NK-92 (cell line): Measurements from ENCODE around the gene SCUBE3.

Experiments
- DNase-seq: peaks from one replicate; lab custom pipeline; 2025; ENCODE audit not compliant: unreplicated experiment; lab: John Stamatoyannopoulos, UW

The SCUBE3 gene

DNA sequence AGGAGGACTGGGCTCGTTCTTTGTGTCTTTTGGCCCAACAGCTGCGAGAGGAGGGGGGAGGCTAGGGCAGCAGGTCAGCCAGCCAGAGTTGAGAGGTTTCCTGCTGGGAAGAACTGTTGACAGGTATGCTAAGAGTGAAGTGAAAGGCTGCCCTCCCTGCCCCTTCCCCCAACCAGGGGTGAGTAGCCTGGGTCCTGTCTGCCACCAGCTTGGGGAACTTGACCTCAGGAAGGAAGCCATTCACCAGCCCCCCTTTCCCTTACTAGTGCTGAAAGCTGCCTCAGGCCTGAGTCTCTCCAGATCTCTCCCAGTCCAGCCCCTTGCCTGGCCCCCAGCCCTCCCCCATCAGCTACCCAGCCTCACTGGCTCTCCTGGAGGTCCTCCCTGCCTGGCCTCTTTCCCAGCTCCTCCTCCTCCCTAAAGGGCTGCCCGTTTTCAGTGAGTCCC, 25.1 kb downstream of the SCUBE3 start:
- DNase-seq, result no peak

DNA sequence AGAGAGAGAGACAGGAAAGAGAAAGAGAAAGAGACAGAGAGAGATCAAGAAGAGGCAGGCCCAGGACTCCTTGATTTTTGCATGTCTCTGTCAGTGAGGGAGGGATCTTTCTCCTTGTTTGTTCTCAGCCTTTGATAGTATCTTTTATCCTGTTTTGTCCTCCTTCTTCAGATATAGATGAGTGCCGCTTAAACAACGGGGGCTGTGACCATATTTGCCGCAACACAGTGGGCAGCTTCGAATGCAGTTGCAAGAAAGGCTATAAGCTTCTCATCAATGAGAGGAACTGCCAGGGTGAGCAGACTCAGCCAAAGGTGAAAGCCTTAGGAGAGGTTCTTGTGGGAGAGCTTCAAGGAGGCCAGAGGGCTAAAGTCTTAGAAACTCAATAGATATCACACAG, 25.8 kb downstream of the SCUBE3 start:
- DNase-seq, result no peak

DNA sequence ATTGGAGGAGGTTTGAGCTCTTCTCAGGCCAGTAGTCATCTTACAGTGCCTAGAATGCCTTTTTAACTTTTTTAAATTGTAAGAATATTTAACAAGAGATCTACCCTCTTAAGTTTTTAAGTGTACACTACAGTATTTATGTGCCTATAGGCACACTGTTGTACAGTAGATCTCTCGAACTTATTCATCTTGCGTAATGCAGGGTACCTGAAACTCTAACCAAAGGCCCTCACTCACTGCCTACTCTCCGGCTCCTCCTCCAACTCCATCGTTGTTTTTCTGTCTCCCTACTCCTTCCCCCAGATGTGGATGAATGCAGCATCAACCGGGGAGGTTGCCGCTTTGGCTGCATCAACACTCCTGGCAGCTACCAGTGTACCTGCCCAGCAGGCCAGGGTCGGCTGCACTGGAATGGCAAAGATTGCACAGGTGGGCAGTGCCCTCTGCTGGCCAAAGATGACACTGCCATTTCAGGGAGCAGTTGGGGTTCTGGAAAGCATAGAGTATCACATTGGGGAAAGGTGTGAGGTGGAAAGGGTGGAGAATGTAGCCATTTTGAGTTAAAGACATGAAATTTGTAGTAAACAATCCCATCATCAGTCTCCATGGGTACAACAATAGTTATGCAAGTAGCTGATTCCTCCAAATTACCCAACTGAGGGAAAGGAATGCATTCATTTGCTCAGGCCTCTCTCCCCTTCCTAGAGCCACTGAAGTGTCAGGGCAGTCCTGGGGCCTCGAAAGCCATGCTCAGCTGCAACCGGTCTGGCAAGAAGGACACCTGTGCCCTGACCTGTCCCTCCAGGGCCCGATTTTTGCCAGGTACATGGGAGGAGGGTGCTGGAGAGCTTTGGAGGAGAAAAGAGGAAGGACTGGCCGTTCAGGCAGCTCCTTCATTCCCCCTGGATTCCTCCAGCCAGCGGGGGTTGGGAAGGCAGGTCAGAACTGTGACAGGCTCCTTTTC, 27.4 kb downstream of the SCUBE3 start:
- DNase-seq, result no peak

GRCh38 chr6:35242486-35242885, 28.7 kb downstream of the SCUBE3 start:
- no peak for DNase-seq

GRCh38 chr6:35242906-35243305, 29.1 kb downstream of the SCUBE3 start:
- no peak for DNase-seq

DNA sequence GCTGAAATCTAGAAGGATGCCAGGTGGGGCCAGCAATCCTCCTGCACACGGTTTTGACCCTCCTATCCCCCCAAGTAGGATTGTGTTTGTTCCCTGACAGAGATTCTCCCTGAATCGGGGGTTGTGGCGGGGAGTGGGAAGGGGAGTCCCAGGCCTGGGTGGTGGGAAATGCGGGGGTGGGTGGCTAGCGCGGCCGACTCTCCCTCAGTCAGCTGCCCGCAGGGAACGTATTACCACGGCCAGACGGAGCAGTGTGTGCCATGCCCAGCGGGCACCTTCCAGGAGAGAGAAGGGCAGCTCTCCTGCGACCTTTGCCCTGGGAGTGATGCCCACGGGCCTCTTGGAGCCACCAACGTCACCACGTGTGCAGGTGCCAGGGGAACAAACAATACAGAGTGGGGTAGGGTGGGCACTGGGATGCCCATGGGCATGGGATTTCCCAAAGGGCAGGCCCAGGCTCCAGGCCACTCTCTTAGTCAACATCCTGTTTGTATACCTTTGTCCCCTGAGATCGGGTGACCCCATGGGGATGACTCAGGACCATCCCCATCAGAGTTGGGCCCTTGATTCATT, 29.7 kb downstream of the SCUBE3 start:
- DNase-seq, result no peak

DNA sequence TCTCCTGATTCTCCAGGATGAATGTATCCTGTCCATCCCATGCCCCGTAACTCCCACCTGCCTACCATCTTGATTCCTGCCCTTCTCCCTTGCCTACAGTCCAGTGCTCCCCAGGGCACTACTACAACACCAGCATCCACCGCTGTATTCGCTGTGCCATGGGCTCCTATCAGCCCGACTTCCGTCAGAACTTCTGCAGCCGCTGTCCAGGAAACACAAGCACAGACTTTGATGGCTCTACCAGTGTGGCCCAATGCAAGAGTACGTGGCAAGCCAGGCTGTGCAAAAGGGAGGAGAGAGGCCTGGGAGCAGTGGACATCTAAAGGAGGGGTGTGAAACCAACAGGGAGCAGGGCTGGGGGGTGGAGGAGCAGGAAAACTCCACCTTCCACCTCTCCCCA, 30.8 kb downstream of the SCUBE3 start:
- DNase-seq, result no peak

DNA sequence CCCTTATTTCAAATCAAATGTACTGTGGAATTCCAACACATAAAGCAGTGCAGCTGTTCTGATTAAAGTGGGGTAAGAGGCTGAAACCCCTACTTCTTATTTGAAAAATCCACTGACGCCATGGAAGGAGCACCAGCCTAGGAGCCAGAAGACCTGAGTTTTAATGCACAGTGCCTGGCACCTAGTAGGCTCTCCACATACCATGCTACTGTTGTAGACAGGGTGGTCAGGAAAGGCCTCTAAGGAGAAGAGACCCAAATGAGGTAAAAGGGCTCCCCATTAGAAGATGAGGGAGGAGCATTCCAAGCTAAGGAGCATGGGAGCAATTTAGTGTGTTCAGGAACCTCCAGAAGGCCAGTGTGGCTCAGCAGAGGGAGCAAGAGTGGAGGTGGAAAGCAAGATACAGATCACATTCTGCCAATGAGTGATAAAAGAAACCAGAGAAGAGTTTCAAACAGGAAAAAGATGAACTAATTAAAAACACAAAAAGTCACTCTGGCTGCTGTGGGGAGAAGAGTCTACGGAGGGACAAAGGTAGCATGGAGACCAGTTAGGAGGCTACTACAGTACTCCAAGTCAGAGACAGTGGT, 34.0 kb downstream of the SCUBE3 start:
- DNase-seq, result no peak

DNA sequence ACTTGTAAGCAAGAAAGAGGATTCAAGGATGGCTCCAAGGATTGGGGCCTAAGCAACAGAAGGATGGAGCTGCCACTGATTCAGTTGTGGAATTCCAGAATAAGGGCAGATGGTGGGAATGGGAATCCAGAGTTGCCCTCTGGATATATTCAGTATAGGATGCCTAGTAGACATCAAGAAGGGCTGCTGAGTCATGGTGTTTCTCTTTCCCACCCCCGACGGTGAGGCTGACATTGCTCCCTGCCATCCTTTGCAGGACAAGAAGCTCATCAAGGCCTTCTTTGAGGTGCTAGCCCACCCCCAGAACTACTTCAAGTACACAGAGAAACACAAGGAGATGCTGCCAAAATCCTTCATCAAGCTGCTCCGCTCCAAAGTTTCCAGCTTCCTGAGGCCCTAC, 34.5 kb downstream of the SCUBE3 start:
- no peak for DNase-seq

DNA sequence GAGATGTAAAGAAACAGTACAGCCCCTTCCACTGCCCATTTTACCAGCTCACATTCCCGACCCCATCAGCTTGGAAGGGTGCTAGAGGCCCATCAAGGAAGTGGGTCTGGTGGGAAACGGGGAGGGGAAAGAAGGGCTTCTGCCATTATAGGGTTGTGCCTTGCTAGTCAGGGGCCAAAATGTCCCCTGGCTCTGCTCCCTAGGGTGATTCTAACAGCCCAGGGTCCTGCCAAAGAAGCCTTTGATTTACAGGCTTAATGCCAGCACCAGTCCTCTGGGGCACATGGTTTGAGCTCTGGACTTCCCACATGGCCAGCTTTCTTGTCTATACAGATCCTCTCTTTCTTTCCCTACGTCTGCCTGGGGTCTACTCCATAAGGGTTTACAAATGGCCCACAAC, 35.2 kb downstream of the SCUBE3 start:
- DNase-seq, result no peak

- DNase-seq, result no peak
These were observed 38.2 kb downstream of the SCUBE3 start for GRCh38 chr6:35251949-35252348.

DNA sequence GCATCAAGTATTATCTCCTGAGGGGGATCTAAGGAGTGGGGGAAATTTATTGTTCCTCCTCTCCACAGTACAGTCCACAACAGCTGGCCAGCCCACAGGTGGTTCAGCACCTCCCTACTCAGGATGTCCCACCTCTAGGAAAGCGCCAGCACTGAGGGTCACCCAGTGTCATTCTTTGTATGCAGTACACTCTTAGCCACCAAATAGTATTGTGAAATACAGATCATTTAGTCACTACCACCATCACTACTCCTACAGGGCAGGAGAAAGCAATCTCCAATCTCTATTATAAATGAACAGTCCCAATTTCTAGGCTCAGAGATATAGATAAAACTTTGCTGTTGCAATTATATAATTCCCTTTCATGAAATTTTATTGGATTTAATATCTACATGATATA, 39.5 kb downstream of the SCUBE3 start:
- DNase-seq, result no peak

DNA sequence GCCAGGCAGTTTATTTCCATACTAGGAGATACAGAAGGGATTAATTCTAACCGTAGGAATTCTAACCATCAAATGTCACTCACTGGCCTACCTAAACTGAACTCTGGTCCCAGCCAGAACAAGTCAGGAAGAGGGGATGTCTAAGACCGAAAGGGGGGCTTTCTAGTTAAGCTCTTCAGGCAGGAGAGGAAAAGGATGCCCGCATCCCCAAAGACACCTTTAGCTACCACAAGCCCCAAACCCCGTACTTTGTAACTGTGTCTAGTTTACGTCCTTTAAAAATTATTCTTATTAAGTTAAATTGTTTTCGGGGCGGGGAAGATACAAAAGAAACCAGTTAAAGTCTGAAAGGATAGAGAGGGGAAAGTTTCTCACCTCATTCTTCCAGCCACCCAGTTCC, 44.6 kb downstream of the SCUBE3 start:
- DNase-seq, result no peak

DNA sequence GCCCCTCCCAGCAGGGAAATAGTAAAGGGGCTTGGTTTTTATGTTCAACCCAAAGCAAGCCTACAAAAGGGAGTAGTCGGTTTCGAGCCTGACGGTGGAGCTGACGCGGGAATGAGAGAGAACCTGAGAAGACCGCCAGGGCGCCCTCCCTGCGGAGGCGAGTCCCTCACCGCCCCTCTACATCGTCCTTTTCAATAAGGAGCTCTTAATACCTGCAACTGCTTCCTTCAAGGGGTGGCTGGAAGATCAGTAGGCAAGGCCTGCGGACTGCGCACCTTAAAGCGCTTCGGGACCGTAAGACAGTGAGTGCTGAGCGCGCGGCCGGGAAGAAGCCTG, 45.1 kb downstream of the SCUBE3 start:
- DNase-seq, result no peak

DNA sequence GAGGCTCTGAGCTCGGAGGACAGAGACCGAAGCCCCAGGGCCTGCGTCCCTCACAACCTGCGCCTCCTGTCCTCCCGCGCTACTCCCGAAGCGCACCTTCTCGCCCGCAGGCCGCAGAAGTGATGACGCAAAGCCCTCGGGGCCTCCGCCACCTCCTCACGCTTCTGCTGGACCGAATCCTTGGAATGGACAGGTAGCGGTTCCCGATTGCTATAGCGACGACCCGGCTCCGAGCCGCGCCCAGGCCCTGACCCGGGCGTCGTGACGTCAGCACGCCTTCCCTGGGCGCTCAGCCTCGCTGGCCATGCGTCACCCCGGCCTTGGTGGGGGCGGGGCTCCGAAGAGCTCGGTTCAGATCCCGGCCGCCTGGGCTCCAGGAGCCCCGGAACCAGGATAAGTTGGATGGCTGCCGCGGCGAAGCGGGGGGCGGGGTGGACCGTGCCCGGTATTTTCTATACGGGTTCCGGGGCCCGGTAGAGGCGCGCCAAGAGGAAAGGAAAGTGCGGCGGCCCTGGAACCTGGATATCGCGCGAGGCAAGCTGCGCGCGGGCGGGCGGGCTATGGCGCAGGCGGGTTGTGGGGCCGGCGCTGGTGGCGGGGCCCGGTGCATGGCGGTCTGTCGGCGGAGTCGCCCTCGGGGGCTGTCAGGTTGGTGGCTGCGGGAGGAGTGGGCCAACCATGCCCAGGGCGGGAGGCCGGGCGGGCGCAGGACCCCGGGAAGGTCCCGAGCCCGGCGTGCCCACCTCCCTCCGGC, 45.6 kb downstream of the SCUBE3 start, which contains the start of gene ZNF76:
Gene ZNF76 (plus strand): TSS at position 542 of the 754 bp plus-strand sequence. CDS start 21,417 bp downstream, outside the sequence.
- DNase-seq, result peak; percentile 35

DNA sequence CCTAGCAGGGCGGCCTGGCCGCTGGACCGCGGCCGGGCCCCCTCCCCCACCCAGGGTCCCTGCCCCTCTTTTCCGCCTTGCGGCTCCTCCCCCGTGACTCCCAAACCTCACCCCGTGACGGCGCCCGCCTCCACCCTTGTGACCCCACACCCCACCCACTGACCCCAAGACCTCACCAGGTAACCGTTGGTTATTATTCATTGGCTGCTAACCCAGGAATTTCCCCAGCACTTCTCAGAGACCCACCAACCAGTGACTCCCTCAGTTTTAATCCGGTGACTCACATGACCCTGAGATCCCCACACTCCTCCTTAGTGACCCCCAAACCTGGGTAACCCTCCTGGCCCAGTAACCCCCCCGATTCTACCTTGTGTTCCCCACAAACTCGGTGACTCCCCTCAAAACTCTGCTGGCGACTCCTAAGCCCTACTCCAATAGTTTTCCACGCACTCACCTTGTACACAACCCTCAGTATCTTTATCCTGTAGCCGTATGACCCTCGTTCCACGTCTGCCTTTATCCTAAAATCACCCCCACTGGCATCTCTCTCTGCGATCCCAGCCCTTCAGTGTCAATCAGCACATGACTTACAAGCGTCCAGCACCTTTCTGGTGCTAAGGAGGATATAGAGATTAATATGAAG, 46.3 kb downstream of the SCUBE3 start:
- DNase-seq, result no peak

DNA sequence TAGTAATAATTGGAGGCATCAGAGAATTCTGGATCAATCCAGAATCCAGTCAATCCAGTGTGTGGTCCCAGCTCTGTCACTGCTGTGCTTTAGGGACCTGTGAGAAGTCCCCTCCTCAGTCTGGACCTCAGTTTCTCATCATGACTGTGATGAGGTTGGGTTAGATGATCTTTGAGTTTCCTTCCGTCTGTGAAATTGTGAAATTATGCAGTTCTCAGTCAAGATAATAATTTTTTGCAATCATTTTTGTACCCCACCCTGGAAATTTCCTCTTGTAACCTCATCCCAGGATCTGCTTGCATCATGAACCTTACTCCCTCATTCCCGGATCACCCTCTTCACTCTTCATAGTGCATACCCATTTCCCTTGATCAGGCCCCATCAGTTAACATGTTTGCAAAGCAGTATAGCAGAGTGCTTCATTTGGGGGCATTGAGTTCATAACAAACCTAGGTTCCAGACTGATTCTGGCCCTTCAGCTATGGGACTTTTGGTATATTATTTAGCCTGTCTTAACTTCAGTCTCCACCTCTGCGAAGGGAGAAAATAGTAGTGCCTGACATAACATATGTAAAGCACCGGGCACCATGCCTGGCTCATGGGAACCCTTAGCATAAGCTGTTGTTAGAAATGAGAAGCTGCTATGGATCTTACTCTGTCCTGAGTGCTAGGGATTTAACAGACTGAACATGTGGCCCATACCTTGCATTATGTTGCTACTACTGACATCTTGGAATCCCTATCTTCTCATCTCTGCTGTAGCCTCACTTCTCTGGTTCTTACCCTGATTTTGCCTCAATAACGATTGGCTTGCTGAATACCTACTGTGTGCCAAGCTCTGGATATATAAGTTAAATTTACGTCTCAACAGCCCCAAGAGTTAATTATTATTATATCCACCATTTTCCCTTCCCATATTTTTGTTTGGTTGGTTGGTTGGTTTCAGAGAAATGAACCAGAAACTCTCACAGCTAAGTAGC, 47.1 kb downstream of the SCUBE3 start:
- no peak for DNase-seq

DNA sequence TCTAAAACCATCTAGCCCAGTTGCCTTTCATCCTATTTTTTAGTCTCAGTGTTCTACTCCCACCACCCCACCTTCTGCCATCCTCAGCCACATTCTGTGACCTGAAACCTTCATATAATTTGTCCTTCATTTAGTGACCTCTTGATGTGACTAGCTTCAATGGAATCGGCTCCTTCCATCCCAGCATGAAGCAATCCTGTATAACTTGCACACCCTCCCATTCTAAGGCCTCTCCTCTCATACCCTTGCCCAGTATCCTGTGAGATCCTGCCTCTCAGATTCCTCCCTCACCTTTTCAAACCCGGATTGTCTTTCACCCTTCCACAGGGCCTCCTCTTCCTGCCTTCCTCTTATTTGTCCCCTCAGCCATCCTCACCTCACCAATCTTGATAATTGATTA, 48.8 kb downstream of the SCUBE3 start:
- no peak for DNase-seq

DNA sequence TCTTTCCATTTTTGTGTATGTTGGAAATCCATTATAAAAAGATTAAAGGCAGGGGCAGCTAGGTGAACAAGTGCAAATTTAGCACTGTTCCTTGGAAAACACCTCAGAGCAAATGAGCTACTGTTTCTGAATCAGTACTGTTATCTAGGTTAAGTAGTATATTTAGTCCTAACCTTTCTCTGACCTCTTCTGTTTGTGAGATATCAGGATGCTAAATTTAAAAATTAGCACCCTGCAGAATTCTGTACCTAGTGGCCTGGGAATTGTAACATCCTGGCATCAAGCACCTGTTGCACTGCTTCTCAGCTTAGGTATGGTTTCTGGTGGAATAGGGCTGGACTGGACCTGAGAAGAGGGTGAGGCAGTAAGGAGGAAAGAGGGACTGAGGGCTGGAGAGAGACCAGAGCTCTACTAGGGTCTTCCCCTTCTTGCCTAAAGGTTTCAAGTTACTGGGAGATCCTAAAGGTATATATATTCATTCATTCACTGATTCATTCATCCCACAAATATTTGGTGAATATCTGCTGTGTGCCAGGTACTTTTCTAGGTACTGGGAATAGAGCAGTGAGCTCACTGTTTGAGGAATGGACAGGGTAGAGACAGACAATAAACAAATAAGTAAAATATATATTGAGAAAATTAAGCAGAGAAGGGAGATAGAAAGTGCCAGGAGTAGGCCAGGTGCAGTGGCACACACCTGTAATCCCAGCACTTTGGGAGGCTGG, 51.0 kb downstream of the SCUBE3 start:
- no peak for DNase-seq
